K562 (cell line): ENCODE results near the gene PRPSAP1. TPM values are rescaled to one million over a fixed set of nuclear protein-coding genes. Genes with fewer than 3 reads are reported as not detected.

ENCODE experiments used
- ATF7 ChIP-seq: fragments of 450-650 bp; IDR thresholded peaks from 2 replicates; pipeline ENCODE4 v1.7.1; 2014; ENCODE audit warnings: mild to moderate bottlenecking, moderate library complexity
- C11orf30 ChIP-seq: fragments of 450-650 bp; IDR thresholded peaks from 2 replicates; pipeline ENCODE4 v1.6.1; 2016; ENCODE audit warnings: low read depth, mild to moderate bottlenecking
- CBX8 ChIP-seq: fragments of 200-600 bp; sonication (generic); IDR thresholded peaks from 2 replicates; pipeline ENCODE4 v1.6.1; 2012; ENCODE audit warnings: borderline replicate concordance, mixed run types, low read depth, mild to moderate bottlenecking, moderate library complexity, mixed read lengths, low read length, control low read depth, inconsistent platforms; ENCODE audit not compliant: poor library complexity, severe bottlenecking; ENCODE audit errors: extremely low read depth
- MAFF ChIP-seq: IDR thresholded peaks from 2 replicates; pipeline ENCODE4 v1.6.1; 2012; ENCODE audit warnings: low read length, improper control_type of control experiment
- RUNX1 ChIP-seq: sonication (generic); IDR thresholded peaks from 2 replicates; pipeline ENCODE4 v1.6.1; 2016; ENCODE audit warnings: antibody characterized with exemption, low read depth
- TCF7 ChIP-seq: sonication (generic); IDR thresholded peaks from 2 replicates; pipeline ENCODE4 v1.6.1; 2016; ENCODE audit warnings: antibody characterized with exemption, borderline replicate concordance
- TEAD1 ChIP-seq, 2 experiments: fragments of 450-650 bp in 1 of 2; sonication (generic) in 1 of 2; formaldehyde crosslinking; IDR thresholded peaks; 2 replicates each; pipeline versions ENCODE4 v1.4.0 to v1.8.0; 2020 to 2022; ENCODE audit warnings: mild to moderate bottlenecking in 2 of 2, missing genetic modification reagents in 1 of 2
- ZC3H8 ChIP-seq: fragments of 450-650 bp; IDR thresholded peaks from 2 replicates; pipeline ENCODE4 v1.6.1; 2017
- ZNF133 ChIP-seq: fragments of 250-450 bp; sonication (Bioruptor Pico); IDR thresholded peaks from 2 replicates; pipeline ENCODE4 v1.4.0; 2020; ENCODE audit warnings: mild to moderate bottlenecking
- ZNF174 ChIP-seq: fragments of 250-450 bp; sonication (Bioruptor Pico); IDR thresholded peaks from 2 replicates; pipeline ENCODE4 v1.4.0; 2020; ENCODE audit warnings: mild to moderate bottlenecking
- ZNF586 ChIP-seq: fragments of 450-650 bp; formaldehyde crosslinking; conservative IDR thresholded peaks from 2 replicates; pipeline ENCODE4 v1.4.0; 2020; ENCODE audit warnings: mild to moderate bottlenecking, moderate library complexity
- ZNF644 ChIP-seq: fragments of 200-800 bp; sonication (Bioruptor generic); IDR thresholded peaks from 2 replicates; pipeline ENCODE4 v1.6.1; 2016; ENCODE audit warnings: low read depth, missing genetic modification characterization, missing compliant biosample characterization
- ZNF707 ChIP-seq: fragments of 250-450 bp; sonication (Bioruptor Pico); conservative IDR thresholded peaks from 2 replicates; pipeline ENCODE4 v1.8.0; 2022; ENCODE audit warnings: inconsistent platforms, mild to moderate bottlenecking, moderate library complexity
- polyA plus RNA-seq, 8 experiments: library from polyadenylated mRNA; depleted of rRNA in 4 of 8; stranded (reverse) in 5 of 8; unstranded in 3 of 8; fragments of >200 nt; fragmentation: Nextera tagmentation in 2 of 8; fragmentation: Illumina TruSeq in 1 of 8; extraction: Ambion mirVana in 2 of 8; extraction: Trizol in 1 of 8; gene quantifications; 2 replicates each; pipeline versions ENCODE4 v1.2.1 to v1.2.3, GENCODE V29; 2011 to 2014; ENCODE audit warnings: inconsistent platforms in 1 of 8, missing spikeins in 1 of 8
- total RNA-seq, 7 experiments: library from RNA; depleted of rRNA in 6 of 7; stranded (reverse); fragments of >200 nt in 6 of 7; fragmentation: Illumina TruSeq in 2 of 7; extraction: Trizol in 2 of 7; gene quantifications; 2 replicates each; pipeline versions ENCODE4 v1.2.1 to v1.2.3, GENCODE V29; 2011 to 2021; ENCODE audit warnings: low replicate concordance in 1 of 7
- TF ChIP-seq, protein P1 (sequence below), 3 experiments: fragments of 200-800 bp in 1 of 3; fragments of 250-450 bp in 1 of 3; fragments of 450-650 bp in 1 of 3; sonication (Bioruptor Pico) in 1 of 3; sonication (Bioruptor generic) in 1 of 3; formaldehyde crosslinking in 1 of 3; IDR thresholded peaks; 2 replicates each; pipeline versions ENCODE4 v1.6.1 to v1.8.0; 2016 to 2022; ENCODE audit warnings: mild to moderate bottlenecking in 2 of 3, missing genetic modification characterization in 2 of 3, missing compliant biosample characterization in 1 of 3, moderate library complexity in 1 of 3
- TF ChIP-seq, protein P2 (sequence below): sonication (generic); IDR thresholded peaks from 2 replicates; pipeline ENCODE4 v1.6.1; 2016
- TF ChIP-seq, protein P3 (sequence below): fragments of 250-450 bp; sonication (Bioruptor Pico); IDR thresholded peaks from 2 replicates; pipeline ENCODE4 v1.8.0; 2022; ENCODE audit warnings: inconsistent platforms, mild to moderate bottlenecking, moderate library complexity, borderline replicate concordance

PRPSAP1 gene
- total and polyA plus RNA-seq, 9 of the 15 experiments (the other 6 are each of a cell fraction or from before 2014, with no cell fraction given), result 21.9 to 77.1 (median 40.8) TPM

DNA sequence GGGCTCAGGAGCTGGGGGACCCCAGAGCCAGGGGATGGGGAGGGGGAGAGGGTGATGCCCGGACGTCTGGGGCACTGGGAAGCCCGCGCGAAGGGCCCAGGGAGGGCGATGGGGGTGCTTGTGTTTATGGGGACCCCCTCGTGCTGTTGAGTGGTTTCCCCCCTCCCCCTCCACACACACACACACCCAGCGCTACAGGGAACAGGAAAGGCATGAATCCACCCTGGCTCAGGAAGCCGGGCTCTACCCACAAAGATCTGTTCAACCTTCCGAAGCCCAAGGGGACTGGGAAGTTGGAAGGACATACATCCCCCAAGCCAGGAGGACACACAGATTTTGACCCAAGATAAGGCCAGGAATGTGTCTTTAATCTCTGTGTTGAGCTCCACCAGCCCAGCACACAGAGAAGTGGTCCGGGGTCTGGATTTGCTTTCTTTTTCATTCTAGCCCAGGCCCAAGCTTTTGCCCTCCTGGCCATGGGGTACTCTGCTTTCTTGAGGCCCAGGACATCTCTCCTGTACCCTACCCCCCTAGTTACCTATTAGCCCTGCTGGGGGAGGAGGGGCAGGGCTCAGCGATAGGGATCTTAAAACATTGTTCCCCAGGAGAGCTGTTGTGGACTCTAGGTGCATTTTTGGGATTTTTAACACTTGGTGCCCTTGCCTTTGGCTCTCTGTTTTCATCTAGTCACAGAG lies 87.3 kb downstream of the PRPSAP1 start (continued):
- TF ChIP-seq, protein P1, sequence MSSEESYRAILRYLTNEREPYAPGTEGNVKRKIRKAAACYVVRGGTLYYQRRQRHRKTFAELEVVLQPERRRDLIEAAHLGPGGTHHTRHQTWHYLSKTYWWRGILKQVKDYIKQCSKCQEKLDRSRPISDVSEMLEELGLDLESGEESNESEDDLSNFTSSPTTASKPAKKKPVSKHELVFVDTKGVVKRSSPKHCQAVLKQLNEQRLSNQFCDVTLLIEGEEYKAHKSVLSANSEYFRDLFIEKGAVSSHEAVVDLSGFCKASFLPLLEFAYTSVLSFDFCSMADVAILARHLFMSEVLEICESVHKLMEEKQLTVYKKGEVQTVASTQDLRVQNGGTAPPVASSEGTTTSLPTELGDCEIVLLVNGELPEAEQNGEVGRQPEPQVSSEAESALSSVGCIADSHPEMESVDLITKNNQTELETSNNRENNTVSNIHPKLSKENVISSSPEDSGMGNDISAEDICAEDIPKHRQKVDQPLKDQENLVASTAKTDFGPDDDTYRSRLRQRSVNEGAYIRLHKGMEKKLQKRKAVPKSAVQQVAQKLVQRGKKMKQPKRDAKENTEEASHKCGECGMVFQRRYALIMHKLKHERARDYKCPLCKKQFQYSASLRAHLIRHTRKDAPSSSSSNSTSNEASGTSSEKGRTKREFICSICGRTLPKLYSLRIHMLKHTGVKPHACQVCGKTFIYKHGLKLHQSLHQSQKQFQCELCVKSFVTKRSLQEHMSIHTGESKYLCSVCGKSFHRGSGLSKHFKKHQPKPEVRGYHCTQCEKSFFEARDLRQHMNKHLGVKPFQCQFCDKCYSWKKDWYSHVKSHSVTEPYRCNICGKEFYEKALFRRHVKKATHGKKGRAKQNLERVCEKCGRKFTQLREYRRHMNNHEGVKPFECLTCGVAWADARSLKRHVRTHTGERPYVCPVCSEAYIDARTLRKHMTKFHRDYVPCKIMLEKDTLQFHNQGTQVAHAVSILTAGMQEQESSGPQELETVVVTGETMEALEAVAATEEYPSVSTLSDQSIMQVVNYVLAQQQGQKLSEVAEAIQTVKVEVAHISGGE (CRISPR knock-in tag; IDR thresholded peaks at IDR 0.05), result no peak
- TF ChIP-seq MAFF (no peak), TEAD1 (CRISPR knock-in tag; IDR thresholded peaks at IDR 0.05) (peak; percentile 14 to 73; a peak in 2 of 4 replicates), TCF7 (no peak), C11orf30 (no peak), ZC3H8 (no peak), ZNF586 (CRISPR knock-in tag) (no peak), ZNF644 (tag) (no peak), ZNF174 (no peak), CBX8 (no peak), ATF7 (no peak), ZNF707 (CRISPR knock-in tag) (no peak), RUNX1 (no peak), ZNF133 (no peak)
- TF ChIP-seq, protein P2, sequence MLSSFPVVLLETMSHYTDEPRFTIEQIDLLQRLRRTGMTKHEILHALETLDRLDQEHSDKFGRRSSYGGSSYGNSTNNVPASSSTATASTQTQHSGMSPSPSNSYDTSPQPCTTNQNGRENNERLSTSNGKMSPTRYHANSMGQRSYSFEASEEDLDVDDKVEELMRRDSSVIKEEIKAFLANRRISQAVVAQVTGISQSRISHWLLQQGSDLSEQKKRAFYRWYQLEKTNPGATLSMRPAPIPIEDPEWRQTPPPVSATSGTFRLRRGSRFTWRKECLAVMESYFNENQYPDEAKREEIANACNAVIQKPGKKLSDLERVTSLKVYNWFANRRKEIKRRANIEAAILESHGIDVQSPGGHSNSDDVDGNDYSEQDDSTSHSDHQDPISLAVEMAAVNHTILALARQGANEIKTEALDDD, result no peak
- TF ChIP-seq, protein P3, sequence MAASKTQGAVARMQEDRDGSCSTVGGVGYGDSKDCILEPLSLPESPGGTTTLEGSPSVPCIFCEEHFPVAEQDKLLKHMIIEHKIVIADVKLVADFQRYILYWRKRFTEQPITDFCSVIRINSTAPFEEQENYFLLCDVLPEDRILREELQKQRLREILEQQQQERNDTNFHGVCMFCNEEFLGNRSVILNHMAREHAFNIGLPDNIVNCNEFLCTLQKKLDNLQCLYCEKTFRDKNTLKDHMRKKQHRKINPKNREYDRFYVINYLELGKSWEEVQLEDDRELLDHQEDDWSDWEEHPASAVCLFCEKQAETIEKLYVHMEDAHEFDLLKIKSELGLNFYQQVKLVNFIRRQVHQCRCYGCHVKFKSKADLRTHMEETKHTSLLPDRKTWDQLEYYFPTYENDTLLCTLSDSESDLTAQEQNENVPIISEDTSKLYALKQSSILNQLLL (CRISPR knock-in tag), result no peak
